Transverse colon (tissue), 4 donors: ENCODE data around the gene ARMC8.

Source experiments
- EP300 ChIP-seq: sonication (generic); formaldehyde crosslinking; IDR thresholded peaks from one replicate; pipeline ENCODE4 v1.6.1; 2017; ENCODE audit warnings: antibody characterized with exemption, low read depth
- POLR2A ChIP-seq: fragments of 450-650 bp; IDR thresholded peaks from one replicate; pipeline ENCODE4 v1.6.1; 2016; ENCODE audit warnings: antibody characterized with exemption, mild to moderate bottlenecking, moderate library complexity
- POLR2AphosphoS5 ChIP-seq, 3 donors: sonication (generic); formaldehyde crosslinking; IDR thresholded peaks; one replicate each; pipeline ENCODE4 v1.6.1; 2016; ENCODE audit warnings: antibody characterized with exemption in 3 of 3
- TF ChIP-seq, protein P1 (sequence below), 5 experiments: fragments of 200-600 bp in 3 of 5; fragments of 450-650 bp in 2 of 5; sonication (generic) in 3 of 5; IDR thresholded peaks; 1 replicate in 2 of 5; 2 replicates in 3 of 5; pipeline ENCODE4 v1.5.1; 2016 to 2017; ENCODE audit warnings: antibody characterized with exemption in 5 of 5, inconsistent platforms in 3 of 5, mild to moderate bottlenecking in 2 of 5, moderate library complexity in 1 of 5

DNA sequence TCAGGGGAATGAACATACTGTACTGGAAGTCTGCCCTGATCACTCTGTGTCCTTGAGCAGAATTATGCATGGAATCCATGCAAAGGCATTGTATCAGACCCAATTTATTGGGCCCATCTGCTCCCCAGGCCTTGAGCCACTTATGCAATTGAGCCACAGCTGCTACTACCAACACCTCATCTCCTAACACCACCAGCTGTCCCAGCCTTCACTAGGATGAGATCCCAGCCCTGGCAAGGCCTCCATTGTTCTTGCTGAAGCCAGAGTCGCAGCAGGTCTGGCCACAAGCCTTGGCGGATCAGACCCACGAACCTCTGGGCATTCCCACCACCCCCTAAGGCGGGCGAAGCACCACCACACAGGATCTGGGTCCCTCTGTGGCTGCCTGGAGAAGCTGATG, 151.7 kb downstream of the ARMC8 start:
- TF ChIP-seq POLR2AphosphoS5 (IDR thresholded peaks at IDR 0.05) (no peak), EP300 (no peak), POLR2A (no peak)
- TF ChIP-seq, protein P1, sequence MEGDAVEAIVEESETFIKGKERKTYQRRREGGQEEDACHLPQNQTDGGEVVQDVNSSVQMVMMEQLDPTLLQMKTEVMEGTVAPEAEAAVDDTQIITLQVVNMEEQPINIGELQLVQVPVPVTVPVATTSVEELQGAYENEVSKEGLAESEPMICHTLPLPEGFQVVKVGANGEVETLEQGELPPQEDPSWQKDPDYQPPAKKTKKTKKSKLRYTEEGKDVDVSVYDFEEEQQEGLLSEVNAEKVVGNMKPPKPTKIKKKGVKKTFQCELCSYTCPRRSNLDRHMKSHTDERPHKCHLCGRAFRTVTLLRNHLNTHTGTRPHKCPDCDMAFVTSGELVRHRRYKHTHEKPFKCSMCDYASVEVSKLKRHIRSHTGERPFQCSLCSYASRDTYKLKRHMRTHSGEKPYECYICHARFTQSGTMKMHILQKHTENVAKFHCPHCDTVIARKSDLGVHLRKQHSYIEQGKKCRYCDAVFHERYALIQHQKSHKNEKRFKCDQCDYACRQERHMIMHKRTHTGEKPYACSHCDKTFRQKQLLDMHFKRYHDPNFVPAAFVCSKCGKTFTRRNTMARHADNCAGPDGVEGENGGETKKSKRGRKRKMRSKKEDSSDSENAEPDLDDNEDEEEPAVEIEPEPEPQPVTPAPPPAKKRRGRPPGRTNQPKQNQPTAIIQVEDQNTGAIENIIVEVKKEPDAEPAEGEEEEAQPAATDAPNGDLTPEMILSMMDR (IDR thresholded peaks at IDR 0.05): no peak
